IMR-90 (cell line): ENCODE measurements around the gene PI4KA. TPM values are rescaled to one million over a fixed set of nuclear protein-coding genes. Genes with fewer than 3 reads are reported as not detected.

ENCODE experiments used
- ATAC-seq: fragments of 200-7000 bp; cut with Tn5 transposase; 2 replicates; pipeline ENCODE4 v1.9.1; 2020; ENCODE audit warnings: low read depth, mild to moderate bottlenecking, moderate library complexity
- BruUV-seq: library from RNA; stranded (reverse); fragments of 400-500 nt; replicated peaks from 2 replicates; lab custom pipeline; 2021; lab: Mats Ljungman, UMichigan
- CTCF ChIA-PET: fragments of 300-600 bp; formaldehyde crosslinking; extraction: SDS; loops from one replicate; lab custom pipeline; 2021; ENCODE audit warnings: antibody characterized with exemption; lab: Yijun Ruan, JAX
- POLR2A ChIA-PET: fragments of 300-600 bp; sonication (Branson Sonifier 250); formaldehyde crosslinking; loops from one replicate; lab custom pipeline; 2022; ENCODE audit warnings: antibody characterized with exemption; ENCODE audit not compliant: unreplicated experiment; lab: Charles Lee
- DNase-seq: peaks from one replicate; pipeline ENCODE4 v3.0.0; 2013
- H2AFZ ChIP-seq: replicated peaks from 2 replicates; pipeline ENCODE3; 2013; ENCODE audit warnings: low read length, mild to moderate bottlenecking; ENCODE audit not compliant: poor library complexity
- H2AK5ac ChIP-seq: 2 replicates; pipeline ENCODE4 v1.6.1; 2013; ENCODE audit warnings: low read depth, low read length, inconsistent platforms
- H2AK9ac ChIP-seq: replicated peaks from 2 replicates; pipeline ENCODE3; 2013; ENCODE audit warnings: mild to moderate bottlenecking, low read depth, low read length, moderate library complexity; ENCODE audit not compliant: poor library complexity
- H2BK120ac ChIP-seq: 2 replicates; pipeline ENCODE4 v1.6.1; 2013; ENCODE audit warnings: low read depth, low read length, inconsistent platforms
- H2BK15ac ChIP-seq: 3 replicates; pipeline ENCODE4 v1.6.1; 2013; ENCODE audit warnings: low read depth, low read length, inconsistent platforms
- H2BK20ac ChIP-seq: 2 replicates; pipeline ENCODE4 v1.6.1; 2013; ENCODE audit warnings: low read depth, mild to moderate bottlenecking, inconsistent platforms, low read length, moderate library complexity
- H2BK5ac ChIP-seq: 2 replicates; pipeline ENCODE4 v1.6.1; 2013; ENCODE audit warnings: mild to moderate bottlenecking, low read depth, low read length, inconsistent platforms; ENCODE audit not compliant: poor library complexity, severe bottlenecking
- H3K14ac ChIP-seq: replicated peaks from 2 replicates; pipeline ENCODE4 v1.6.1; 2013; ENCODE audit warnings: low read depth, low read length, inconsistent platforms
- H3K18ac ChIP-seq: 2 replicates; pipeline ENCODE4 v1.6.1; 2013; ENCODE audit warnings: low read depth, low read length, control low read depth
- H3K23ac ChIP-seq: 2 replicates; pipeline ENCODE4 v1.6.1; 2013; ENCODE audit warnings: low read depth, low read length, inconsistent platforms
- H3K27ac ChIP-seq: 2 replicates; pipeline ENCODE4 v1.5.1; 2013; ENCODE audit warnings: mild to moderate bottlenecking, control low read depth, low read length; ENCODE audit not compliant: insufficient read depth
- H3K27me3 ChIP-seq: 2 replicates; pipeline ENCODE4 v1.6.1; 2013; ENCODE audit warnings: low read length; ENCODE audit not compliant: control insufficient read depth, insufficient read depth
- H3K36me3 ChIP-seq: 2 replicates; pipeline ENCODE4 v1.6.1; 2013; ENCODE audit warnings: low read length, mixed read lengths; ENCODE audit not compliant: control insufficient read depth, insufficient read depth
- H3K4ac ChIP-seq: 2 replicates; pipeline ENCODE4 v1.6.1; 2013; ENCODE audit warnings: low read depth, low read length, inconsistent platforms
- H3K4me1 ChIP-seq: 2 replicates; pipeline ENCODE4 v1.6.1; 2013; ENCODE audit warnings: low read length, mixed read lengths; ENCODE audit not compliant: control insufficient read depth, insufficient read depth
- H3K4me2 ChIP-seq: 2 replicates; pipeline ENCODE4 v1.6.1; 2013; ENCODE audit warnings: low read depth, mild to moderate bottlenecking, control low read depth, low read length, moderate library complexity
- H3K4me3 ChIP-seq: 2 replicates; pipeline ENCODE4 v1.5.1; 2013; ENCODE audit warnings: low read depth, mild to moderate bottlenecking, control low read depth, low read length, moderate library complexity; ENCODE audit not compliant: insufficient read depth
- H3K56ac ChIP-seq: 2 replicates; pipeline ENCODE4 v1.6.1; 2013; ENCODE audit warnings: low read length, inconsistent platforms; ENCODE audit not compliant: insufficient read depth; ENCODE audit errors: extremely low read depth
- H3K79me1 ChIP-seq, 2 experiments: 2 replicates each; pipeline ENCODE4 v1.6.1; 2013; ENCODE audit warnings: low read length in 2 of 2, inconsistent platforms in 1 of 2, low read depth in 1 of 2
- H3K9ac ChIP-seq: 2 replicates; pipeline ENCODE4 v1.6.1; 2013; ENCODE audit warnings: low read depth, low read length, control low read depth
- H3K9me1 ChIP-seq: 2 replicates; pipeline ENCODE4 v1.6.1; 2013; ENCODE audit warnings: low read length, inconsistent platforms; ENCODE audit not compliant: insufficient read depth
- H3K9me3 ChIP-seq: 2 replicates; pipeline ENCODE4 v1.6.1; 2013; ENCODE audit warnings: low read length; ENCODE audit not compliant: control insufficient read depth, insufficient read depth
- H4K20me1 ChIP-seq: 2 replicates; pipeline ENCODE4 v1.6.1; 2013; ENCODE audit warnings: low read length, inconsistent platforms; ENCODE audit not compliant: insufficient read depth
- H4K5ac ChIP-seq: 2 replicates; pipeline ENCODE4 v1.6.1; 2013; ENCODE audit warnings: mild to moderate bottlenecking, low read depth, low read length, control low read depth
- H4K8ac ChIP-seq, 2 experiments: 2 replicates each; pipeline ENCODE4 v1.6.1; 2013; ENCODE audit warnings: low read depth in 2 of 2, low read length in 2 of 2, control low read depth in 1 of 2, inconsistent platforms in 1 of 2
- H4K91ac ChIP-seq: 2 replicates; pipeline ENCODE4 v1.6.1; 2013; ENCODE audit warnings: low read depth, low read length, inconsistent platforms; ENCODE audit not compliant: insufficient read depth
- BHLHE40 ChIP-seq: fragments of 150-350 bp; IDR thresholded peaks from 2 replicates; pipeline ENCODE4 v1.6.1; 2016; ENCODE audit warnings: mild to moderate bottlenecking, low read depth, low read length
- CEBPB ChIP-seq: IDR thresholded peaks from 2 replicates; pipeline ENCODE4 v1.6.1; 2012; ENCODE audit warnings: low read depth, low read length, improper control_type of control experiment
- CHD1 ChIP-seq: IDR thresholded peaks from 2 replicates; pipeline ENCODE4 v1.6.1; 2012; ENCODE audit warnings: low read depth, low read length, improper control_type of control experiment
- CTCF ChIP-seq: conservative IDR thresholded peaks from 2 replicates; pipeline ENCODE4 v1.5.1; 2012; ENCODE audit warnings: mild to moderate bottlenecking, low read depth, low read length, improper control_type of control experiment
- FOS ChIP-seq: fragments of 150-350 bp; IDR thresholded peaks from 2 replicates; pipeline ENCODE4 v1.6.1; 2016; ENCODE audit warnings: low read depth, low read length
- MAFK ChIP-seq: IDR thresholded peaks from 2 replicates; pipeline ENCODE4 v1.6.1; 2012; ENCODE audit warnings: low read depth, low read length, improper control_type of control experiment
- MAZ ChIP-seq: IDR thresholded peaks from 2 replicates; pipeline ENCODE4 v1.6.1; 2012; ENCODE audit warnings: low read depth, mild to moderate bottlenecking, low read length, improper control_type of control experiment, moderate library complexity, borderline replicate concordance
- MXI1 ChIP-seq: IDR thresholded peaks from 2 replicates; pipeline ENCODE4 v1.6.1; 2012; ENCODE audit warnings: low read depth, mild to moderate bottlenecking, low read length, moderate library complexity, borderline replicate concordance
- NFE2L2 ChIP-seq: fragments of 150-350 bp; IDR thresholded peaks from 2 replicates; pipeline ENCODE4 v1.6.1; 2016; ENCODE audit warnings: low read depth, mild to moderate bottlenecking, low read length
- POLR2A ChIP-seq: IDR thresholded peaks from 2 replicates; pipeline ENCODE4 v1.6.1; 2012; ENCODE audit warnings: mild to moderate bottlenecking, low read depth, low read length
- RAD21 ChIP-seq: IDR thresholded peaks from 2 replicates; pipeline ENCODE4 v1.6.1; 2012; ENCODE audit warnings: low read length, improper control_type of control experiment
- RCOR1 ChIP-seq: IDR thresholded peaks from 2 replicates; pipeline ENCODE4 v1.6.1; 2012; ENCODE audit warnings: mild to moderate bottlenecking, low read length, improper control_type of control experiment; ENCODE audit not compliant: insufficient replicate concordance
- RFX5 ChIP-seq: IDR thresholded peaks from 2 replicates; pipeline ENCODE4 v1.8.0; 2012; ENCODE audit warnings: low read depth, mild to moderate bottlenecking, low read length, moderate library complexity
- SMC3 ChIP-seq: fragments of 150-350 bp; IDR thresholded peaks from 2 replicates; pipeline ENCODE4 v1.6.1; 2016; ENCODE audit warnings: low read depth, mild to moderate bottlenecking, antibody characterized with exemption, low read length, moderate library complexity
- USF2 ChIP-seq: fragments of 150-350 bp; IDR thresholded peaks from 2 replicates; pipeline ENCODE4 v1.6.1; 2017; ENCODE audit warnings: mild to moderate bottlenecking, antibody characterized with exemption, low read length, low read depth
- WGBS, 2 experiments: methylation state at CpG; one replicate each; pipeline versions ENCODE4 v1.1.5 to v1.1.7; 2013; ENCODE audit warnings: missing lambda C conversion rate in 2 of 2; ENCODE audit not compliant: insufficient read length in 1 of 2; ENCODE audit errors: extremely low coverage in 2 of 2; 5-methylcytosine and 5-hydroxymethylcytosine counted together
- dilution Hi-C: fragments of 300-500 bp; cut with HindIII; formaldehyde crosslinking; loops from one replicate; pipeline ENCODE4 v1.14.3; 2018; ENCODE audit warnings: low sequenced_read_pairs; ENCODE audit not compliant: unreplicated experiment
- in situ Hi-C: fragments of 300-500 bp; cut with MboI; formaldehyde crosslinking; loops from 3 replicates; pipeline ENCODE4 v1.14.3; 2019; ENCODE audit warnings: low sequenced_read_pairs, inconsistent platforms, mixed read lengths
- intact Hi-C: fragments of 100-400 bp; cut with micrococcal nuclease; formaldehyde crosslinking; loops from 2 replicates; pipeline ENCODE4 v1.10.0; 2022
- polyA plus RNA-seq, 3 experiments: library from polyadenylated mRNA; depleted of rRNA; stranded (reverse); fragments of >200 nt; gene quantifications; 2 replicates each; pipeline ENCODE4 v1.2.3, GENCODE V29; 2012; ENCODE audit warnings: low replicate concordance in 1 of 3
- total RNA-seq: library from RNA; depleted of rRNA; stranded (reverse); fragments of >200 nt; gene quantifications from 2 replicates; pipeline ENCODE4 v1.2.3, GENCODE V29; 2012
- TF ChIP-seq, protein P1 (sequence below): fragments of 150-350 bp; IDR thresholded peaks from 2 replicates; pipeline ENCODE4 v1.6.1; 2016; ENCODE audit warnings: low read depth, mild to moderate bottlenecking, low read length, moderate library complexity, borderline replicate concordance

PI4KA gene
- total and polyA plus RNA-seq, 2 of the 4 experiments (the other 2 are of a cell fraction) = 16.8 to 35.5 TPM

- Histone ChIP-seq H2BK5ac (no peak overlapping the region), H3K4me3 (no peak overlapping the region), H3K56ac (no peak overlapping the region), H4K20me1 (peaks cover 3% of the 10 kb centered on the region), H2AK9ac (no peak overlapping the region), H3K9ac (no peak overlapping the region), H2BK20ac (no peak overlapping the region), H3K23ac (no peak overlapping the region), H4K91ac (no peak overlapping the region), H2AFZ (no peak overlapping the region), H2BK15ac (no peak overlapping the region), H4K5ac (no peak overlapping the region), H3K27ac (no peak overlapping the region), H3K14ac (no peak overlapping the region), H3K9me1 (no peaks in the 10 kb centered on the region), H3K79me1 (no peaks in the 10 kb centered on the region), H3K18ac (no peak overlapping the region), H4K8ac (no peak overlapping the region), H3K4me2 (no peak overlapping the region), H3K36me3 (peaks cover 47% of the 10 kb centered on the region), H3K4ac (no peak overlapping the region), H2AK5ac (no peak overlapping the region), H3K27me3 (no peaks in the 10 kb centered on the region), H3K9me3 (no peaks in the 10 kb centered on the region), H2BK120ac (no peak overlapping the region), H3K4me1 (no peaks in the 10 kb centered on the region)
- 100% methylated on average over 1 of the region's 15 CpGs; no CpG with 5 or more reads in 1 of the 2 experiments for WGBS, 2 experiments
- no TSS peak for BruUV-seq
- intact Hi-C loops = no loop called here
- DNase-seq = no peak
- in situ Hi-C loops = no loop called here
- CTCF ChIA-PET = no interaction called here
- POLR2A ChIA-PET = no interaction called here
- dilution Hi-C loops = no loop called here
- ATAC-seq = no peak
- no peak for TF ChIP-seq BHLHE40
- no peak for TF ChIP-seq RAD21
- no peak for TF ChIP-seq USF2
- no peak for TF ChIP-seq NFE2L2
- TF ChIP-seq CHD1 = no peak
- no peak for TF ChIP-seq POLR2A
- TF ChIP-seq CEBPB = no peak
- no peak for TF ChIP-seq CTCF
- no peak for TF ChIP-seq RFX5
- TF ChIP-seq, protein P1, sequence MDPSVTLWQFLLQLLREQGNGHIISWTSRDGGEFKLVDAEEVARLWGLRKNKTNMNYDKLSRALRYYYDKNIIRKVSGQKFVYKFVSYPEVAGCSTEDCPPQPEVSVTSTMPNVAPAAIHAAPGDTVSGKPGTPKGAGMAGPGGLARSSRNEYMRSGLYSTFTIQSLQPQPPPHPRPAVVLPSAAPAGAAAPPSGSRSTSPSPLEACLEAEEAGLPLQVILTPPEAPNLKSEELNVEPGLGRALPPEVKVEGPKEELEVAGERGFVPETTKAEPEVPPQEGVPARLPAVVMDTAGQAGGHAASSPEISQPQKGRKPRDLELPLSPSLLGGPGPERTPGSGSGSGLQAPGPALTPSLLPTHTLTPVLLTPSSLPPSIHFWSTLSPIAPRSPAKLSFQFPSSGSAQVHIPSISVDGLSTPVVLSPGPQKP = no peak
- no peak for TF ChIP-seq MAZ
- TF ChIP-seq MAFK = no peak
- no peak for TF ChIP-seq FOS
- TF ChIP-seq MXI1 = no peak
- no peak for TF ChIP-seq SMC3
- no peak for TF ChIP-seq RCOR1
Observed at GRCh38 chr22:20744456-20744855, 114.2 kb downstream of the PI4KA start.
